CD4-positive, alpha-beta T cell treated with Interferon alpha-2 for 1 hour (primary cell): ENCODE results near the gene MMP24OS.

ENCODE experiments used
- DNase-seq, 2 donors: peaks; one replicate each; pipeline ENCODE4 v3.0.0-alpha.2; 2020 to 2022

Gene MMP24OS

DNA sequence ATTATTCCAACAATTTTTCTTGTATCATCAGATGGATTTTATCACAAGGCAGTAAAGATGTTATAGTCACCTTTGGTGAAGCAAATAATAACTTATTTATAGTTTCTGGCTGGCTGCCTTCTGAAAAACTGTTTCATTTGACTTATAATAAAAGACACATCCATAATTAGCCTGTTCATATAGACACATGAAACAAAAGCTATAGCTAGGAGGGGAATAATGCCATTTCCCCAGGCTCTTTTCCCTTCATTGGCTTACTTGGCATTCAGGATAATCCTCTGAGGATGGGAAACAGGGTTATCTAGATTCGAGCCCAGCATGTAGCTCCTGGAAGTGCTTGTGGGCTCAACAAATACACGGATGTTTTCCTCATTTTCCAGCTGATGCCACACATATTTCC, 33.9 kb downstream of the MMP24OS start:
- DNase-seq, result no peak

DNA sequence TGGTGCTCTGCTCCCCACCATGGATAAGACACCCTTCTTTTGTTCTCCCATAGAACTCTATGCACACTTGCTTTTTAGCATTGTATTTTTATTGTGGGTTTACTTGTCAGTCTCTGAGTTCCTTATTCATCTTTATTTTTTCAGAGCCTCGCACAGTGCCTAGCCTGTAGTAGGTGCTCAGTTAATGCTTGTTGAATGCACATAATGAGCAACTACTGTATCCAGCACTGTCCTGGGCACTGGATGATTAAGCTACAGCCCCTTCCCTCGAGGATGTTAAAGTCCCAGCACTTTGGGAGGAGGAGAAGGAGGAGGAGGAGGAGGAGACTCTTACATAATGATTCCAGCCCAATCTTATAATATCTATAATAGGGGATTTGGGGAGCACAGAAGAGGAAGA, 34.6 kb downstream of the MMP24OS start:
- no peak for DNase-seq

DNA sequence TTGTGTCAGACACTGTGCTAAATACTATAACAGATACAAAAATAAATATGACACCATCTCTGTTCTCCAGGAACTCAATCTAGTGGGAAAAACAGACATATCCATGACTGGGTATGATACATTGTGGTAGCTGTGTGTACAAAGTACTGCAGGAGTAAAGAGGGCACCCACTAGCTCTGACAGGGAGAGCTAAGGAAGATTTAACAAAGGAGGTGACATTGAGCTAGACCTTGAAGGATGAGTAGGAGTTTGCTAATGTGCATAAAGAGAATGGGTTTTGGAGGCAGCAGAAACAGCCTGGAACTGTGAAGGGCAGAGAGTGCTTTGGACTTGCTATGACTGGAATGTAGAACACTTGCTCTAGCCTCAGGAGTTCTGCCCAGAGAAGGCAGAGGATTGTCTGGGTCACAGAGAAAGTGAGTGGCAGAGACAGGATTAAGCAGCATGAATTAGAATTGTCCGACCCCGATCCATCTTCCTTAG, 37.1 kb downstream of the MMP24OS start:
- DNase-seq, result no peak

DNA sequence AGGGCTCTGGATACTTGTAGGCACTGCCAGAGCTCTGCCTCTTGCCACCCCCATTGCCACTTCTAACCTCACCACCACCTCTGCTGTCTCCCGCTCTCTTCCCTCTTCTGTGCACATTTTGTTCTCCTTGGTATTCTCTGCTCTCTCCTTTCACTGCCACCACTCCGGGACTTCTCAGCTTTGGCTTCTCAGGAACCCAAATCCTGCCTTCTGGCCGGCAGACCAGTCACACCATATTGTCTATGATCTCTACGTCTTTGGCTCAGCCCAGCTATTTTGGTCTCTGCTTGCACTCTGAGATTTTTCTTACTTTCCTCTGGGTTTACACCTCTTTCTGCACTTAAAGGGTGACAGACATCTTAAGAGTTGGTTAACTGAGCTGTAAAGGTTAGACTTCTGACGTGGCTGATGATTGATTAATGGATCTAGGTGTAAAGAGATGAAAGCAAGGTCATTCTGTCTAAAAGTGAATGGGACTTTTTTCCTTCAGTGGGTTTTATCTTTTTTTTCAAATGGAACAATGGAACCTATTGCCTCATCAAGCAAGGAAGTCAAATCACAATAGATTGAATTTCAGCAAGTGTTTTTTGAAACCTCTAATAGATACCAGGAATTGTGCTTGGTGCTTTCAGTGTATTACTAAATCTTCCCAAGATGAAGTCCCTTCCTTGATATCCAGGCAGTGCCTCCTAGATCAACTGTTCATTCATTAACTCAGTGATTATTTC, 37.7 kb downstream of the MMP24OS start:
- DNase-seq, result no peak

DNA sequence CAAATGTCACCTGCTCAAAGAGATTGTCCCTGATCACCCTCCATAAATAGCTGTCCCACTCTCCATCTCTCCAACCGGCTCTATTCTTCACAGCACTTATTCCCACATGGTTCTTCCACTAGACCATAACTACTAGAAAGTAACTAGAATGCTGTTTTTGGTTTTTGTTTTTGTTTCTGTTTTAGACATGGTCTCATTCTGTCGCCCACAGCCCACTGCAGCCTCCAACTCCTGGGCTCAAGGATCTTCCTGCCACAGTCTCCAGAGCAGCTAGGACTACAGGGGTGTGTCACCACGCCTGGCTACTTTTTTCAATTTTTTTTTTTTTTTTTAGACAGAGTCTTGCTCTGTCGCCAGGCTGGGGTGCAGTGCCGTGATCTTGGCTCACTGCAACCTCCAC, 39.2 kb downstream of the MMP24OS start:
- DNase-seq, result no peak

DNA sequence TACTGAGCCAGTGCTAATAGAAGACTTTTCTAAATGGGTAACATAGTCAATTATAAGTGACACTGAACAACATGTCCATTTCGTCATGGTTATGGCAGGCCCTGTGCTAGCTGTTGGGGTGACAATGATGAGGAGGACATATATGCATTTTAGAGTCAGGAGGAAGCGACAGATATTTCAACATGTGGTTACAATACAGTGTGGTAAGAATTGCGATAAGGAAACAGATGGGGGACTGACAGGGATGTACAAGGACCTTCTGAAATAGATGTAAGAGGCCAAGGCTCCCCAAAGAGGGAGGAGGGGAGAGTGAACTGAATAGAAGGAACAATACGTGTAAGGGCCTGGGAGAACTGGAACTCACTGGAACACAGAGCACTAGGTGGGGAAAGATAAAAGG, 39.8 kb downstream of the MMP24OS start:
- no peak for DNase-seq

DNA sequence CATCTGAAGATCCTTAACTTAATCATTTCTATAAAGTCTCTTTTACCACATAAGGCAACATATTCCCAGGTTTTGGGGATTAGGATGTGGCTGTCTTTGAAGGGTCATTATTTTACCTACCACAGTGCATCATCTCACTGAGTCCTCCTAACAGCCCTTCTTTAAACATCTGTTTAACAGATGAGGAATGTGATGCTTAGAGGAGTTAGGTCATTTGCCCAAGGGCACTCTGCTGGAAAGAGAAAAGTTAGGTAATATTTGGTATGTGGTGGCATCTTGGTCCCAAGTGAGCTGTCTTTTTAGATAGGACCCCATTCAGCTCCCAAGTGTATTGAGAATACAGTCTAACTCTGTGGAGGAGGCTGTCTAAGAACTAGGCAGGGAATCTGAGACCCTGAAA, 40.4 kb downstream of the MMP24OS start:
- DNase-seq, result no peak

DNA sequence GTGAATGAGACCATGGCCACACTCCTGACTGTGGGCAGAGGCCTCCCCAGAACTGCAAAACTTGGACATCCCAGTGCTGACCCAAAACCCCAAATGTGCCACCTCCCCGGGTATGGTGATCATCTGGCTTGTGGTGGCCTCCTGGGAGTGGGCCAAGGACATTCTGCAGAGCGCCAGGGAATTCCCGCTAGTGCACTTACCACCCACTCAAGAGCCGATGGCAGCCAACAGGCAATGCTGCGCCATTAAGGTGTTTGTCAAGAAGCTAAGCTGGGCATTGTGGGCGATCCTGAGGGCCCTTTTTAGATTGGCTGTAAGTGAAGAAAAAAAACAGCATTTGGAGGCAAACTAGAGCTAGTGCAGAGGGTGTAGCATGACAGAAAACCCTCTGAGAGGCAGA, 42.0 kb downstream of the MMP24OS start:
- DNase-seq, result no peak

DNA sequence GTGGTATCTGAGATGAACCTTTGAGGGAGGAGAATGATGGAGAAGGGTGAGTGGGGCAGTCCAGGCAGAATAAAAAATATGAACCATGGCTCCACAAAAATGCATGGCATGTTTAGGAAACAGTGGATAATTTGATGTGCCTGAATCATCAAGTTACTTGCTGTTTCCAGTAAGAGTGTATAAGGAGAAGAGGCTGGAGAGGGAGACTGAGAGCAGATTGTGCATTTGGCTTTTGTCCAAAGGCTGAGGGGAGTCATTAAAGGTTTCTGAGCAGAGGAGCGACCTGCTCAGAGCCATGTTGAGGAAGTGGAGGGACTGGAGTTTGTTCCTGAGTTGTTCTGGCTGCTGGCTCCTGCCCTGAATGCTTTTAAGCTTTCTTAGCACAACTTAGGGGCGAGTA, 45.3 kb downstream of the MMP24OS start:
- DNase-seq, result no peak

DNA sequence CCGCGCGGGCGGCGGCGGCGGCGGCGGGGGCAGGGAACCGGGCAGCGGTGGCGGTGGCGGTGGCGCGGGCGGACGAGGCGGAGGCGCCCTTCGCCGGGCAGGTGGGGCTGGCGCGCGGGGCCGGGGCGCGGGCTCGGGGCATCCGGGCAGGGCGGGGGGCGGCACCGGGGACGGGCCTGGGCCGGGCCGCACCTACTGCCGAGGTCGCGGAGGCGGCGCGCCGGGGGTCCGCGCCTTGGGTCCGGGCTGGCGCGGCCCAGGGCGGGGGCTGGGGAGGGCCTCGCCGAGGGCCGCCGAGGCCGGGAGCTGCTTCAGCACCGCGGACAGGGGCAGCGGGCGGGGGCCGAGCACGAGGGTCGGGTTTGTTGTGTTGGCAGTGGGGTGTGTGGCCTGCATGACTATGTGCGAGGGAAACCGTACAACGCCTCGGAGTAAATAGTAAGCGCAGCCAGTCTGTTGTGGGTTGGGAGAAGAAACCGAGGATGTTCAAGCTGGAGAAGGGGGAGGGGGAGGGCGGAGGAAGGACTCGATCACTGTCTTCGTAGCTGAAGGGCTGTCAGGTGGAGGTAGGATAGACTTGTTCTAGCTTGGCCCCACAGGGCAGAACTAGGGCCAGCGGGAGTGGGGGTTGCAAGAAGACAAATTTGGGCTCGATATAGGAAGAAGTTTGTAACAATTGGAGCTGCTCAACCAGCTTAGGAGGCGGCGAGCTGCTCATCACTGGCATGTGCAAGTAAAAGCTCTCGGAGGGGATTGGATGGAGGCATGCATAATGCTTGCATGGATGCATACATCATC, 50.8 kb downstream of the MMP24OS start:
- peak in 1 of 2 donors; percentile 34 for DNase-seq
